ENCODE measurements around the gene TKFC.
A peak's percentile ranks its signal among the peaks of the same experiment; 100 is the strongest.

Gene TKFC

DNA sequence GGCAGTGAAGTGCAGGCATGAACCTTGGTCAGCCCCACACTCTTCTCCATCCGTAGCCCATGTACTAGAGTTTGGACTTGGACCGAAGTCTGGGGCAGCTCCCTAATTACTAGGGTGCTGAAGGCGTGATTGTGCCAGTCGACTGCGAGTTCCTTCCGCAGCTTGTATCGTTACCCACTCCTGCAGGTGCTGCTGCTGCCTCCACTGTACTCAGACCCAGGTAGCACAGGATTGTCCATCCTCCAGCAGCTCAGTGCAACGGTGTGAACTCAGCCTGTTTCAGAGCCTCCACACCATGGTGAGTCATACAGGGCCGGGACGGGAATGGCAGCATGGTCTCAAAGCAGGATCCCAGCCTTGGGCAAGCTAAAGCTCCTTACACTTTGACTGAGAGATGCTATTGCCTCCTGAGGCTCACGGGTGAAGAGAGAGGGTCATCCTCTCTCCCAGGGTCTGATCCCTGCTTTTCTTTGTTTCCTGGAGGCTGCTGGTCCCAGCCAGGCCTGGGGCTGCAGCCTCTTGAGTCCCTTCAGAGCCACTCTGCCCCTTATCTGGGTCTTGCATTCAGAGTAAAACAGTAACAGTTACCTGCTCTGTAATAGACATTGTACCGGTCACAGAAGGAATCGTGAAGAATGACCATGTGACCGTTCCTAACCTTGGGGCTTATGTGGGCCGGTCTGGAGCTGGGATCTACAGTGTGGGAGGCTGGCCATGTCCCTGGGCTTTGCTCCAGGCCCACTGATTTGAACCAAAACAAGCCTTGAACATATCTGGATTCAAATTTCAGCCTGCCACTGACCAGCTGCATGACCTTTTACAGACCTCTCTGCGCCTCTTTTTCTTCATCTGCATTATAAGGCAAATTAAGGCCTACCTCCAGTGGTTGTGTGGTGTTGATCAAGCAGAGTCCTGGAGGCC is 1.7 kb downstream of the TKFC start:
- Histone ChIP-seq H3K4me3 (replicated peaks; ENCODE audit: insufficient read depth, low read length) (no peak overlapping the region), H3K27me3 (ENCODE audit: insufficient read depth, poor library complexity, severe bottlenecking) (no peaks in the 10 kb centered on the region), H3K27ac (replicated peaks) (no peak overlapping the region)
- DNase-seq (ENCODE audit: low read depth in 1 of 2, low spot score in 1 of 2), result no peak
- TF ChIP-seq POLR2AphosphoS5 (IDR thresholded peaks at IDR 0.05; ENCODE audit: low read depth) (no peak), SPI1 (IDR thresholded peaks at IDR 0.05; ENCODE audit: borderline replicate concordance, low read depth) (no peak), GABPA (IDR thresholded peaks at IDR 0.05; ENCODE audit: low read depth) (no peak)
- TF ChIP-seq, protein P1, sequence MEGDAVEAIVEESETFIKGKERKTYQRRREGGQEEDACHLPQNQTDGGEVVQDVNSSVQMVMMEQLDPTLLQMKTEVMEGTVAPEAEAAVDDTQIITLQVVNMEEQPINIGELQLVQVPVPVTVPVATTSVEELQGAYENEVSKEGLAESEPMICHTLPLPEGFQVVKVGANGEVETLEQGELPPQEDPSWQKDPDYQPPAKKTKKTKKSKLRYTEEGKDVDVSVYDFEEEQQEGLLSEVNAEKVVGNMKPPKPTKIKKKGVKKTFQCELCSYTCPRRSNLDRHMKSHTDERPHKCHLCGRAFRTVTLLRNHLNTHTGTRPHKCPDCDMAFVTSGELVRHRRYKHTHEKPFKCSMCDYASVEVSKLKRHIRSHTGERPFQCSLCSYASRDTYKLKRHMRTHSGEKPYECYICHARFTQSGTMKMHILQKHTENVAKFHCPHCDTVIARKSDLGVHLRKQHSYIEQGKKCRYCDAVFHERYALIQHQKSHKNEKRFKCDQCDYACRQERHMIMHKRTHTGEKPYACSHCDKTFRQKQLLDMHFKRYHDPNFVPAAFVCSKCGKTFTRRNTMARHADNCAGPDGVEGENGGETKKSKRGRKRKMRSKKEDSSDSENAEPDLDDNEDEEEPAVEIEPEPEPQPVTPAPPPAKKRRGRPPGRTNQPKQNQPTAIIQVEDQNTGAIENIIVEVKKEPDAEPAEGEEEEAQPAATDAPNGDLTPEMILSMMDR (IDR thresholded peaks at IDR 0.05; ENCODE audit: insufficient read depth, low read length), result no peak
- TF ChIP-seq, protein P2, sequence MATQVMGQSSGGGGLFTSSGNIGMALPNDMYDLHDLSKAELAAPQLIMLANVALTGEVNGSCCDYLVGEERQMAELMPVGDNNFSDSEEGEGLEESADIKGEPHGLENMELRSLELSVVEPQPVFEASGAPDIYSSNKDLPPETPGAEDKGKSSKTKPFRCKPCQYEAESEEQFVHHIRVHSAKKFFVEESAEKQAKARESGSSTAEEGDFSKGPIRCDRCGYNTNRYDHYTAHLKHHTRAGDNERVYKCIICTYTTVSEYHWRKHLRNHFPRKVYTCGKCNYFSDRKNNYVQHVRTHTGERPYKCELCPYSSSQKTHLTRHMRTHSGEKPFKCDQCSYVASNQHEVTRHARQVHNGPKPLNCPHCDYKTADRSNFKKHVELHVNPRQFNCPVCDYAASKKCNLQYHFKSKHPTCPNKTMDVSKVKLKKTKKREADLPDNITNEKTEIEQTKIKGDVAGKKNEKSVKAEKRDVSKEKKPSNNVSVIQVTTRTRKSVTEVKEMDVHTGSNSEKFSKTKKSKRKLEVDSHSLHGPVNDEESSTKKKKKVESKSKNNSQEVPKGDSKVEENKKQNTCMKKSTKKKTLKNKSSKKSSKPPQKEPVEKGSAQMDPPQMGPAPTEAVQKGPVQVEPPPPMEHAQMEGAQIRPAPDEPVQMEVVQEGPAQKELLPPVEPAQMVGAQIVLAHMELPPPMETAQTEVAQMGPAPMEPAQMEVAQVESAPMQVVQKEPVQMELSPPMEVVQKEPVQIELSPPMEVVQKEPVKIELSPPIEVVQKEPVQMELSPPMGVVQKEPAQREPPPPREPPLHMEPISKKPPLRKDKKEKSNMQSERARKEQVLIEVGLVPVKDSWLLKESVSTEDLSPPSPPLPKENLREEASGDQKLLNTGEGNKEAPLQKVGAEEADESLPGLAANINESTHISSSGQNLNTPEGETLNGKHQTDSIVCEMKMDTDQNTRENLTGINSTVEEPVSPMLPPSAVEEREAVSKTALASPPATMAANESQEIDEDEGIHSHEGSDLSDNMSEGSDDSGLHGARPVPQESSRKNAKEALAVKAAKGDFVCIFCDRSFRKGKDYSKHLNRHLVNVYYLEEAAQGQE (IDR thresholded peaks at IDR 0.05; ENCODE audit: insufficient replicate concordance, low read depth), result no peak

DNA sequence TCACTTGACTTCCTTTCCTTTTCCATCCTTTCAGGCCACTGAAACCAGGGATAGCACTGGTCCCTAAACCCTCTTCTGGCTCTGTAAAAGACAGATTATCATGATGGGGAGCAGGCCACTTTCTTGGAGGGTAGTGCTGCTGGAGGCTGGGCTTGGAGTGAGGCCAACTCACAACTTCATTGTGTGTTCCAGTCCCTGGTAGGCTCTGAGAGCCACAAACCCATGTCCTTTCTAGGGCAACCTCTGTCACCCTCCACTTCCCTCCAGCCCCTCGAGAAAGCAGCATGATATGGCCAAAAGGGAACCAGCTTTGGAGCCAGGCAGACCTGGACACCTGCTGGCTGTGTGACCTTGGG is 2.3 kb downstream of the TKFC start:
- no peak overlapping the region for H3K4me3 ChIP-seq (replicated peaks; ENCODE audit: insufficient read depth, low read length)
- H3K27ac ChIP-seq (replicated peaks), result no peak overlapping the region; the same call in 1 of the 2 replicates
- no peaks in the 10 kb centered on the region for H3K27me3 ChIP-seq (ENCODE audit: insufficient read depth, poor library complexity, severe bottlenecking)
- DNase-seq (ENCODE audit: low read depth in 1 of 2, low spot score in 1 of 2), result no peak
- TF ChIP-seq, protein P1 (IDR thresholded peaks at IDR 0.05; ENCODE audit: insufficient read depth, low read length), result no peak
- TF ChIP-seq POLR2AphosphoS5 (IDR thresholded peaks at IDR 0.05; ENCODE audit: low read depth) (no peak), GABPA (IDR thresholded peaks at IDR 0.05; ENCODE audit: low read depth) (no peak), SPI1 (IDR thresholded peaks at IDR 0.05; ENCODE audit: borderline replicate concordance, low read depth) (no peak)
- TF ChIP-seq, protein P2 (IDR thresholded peaks at IDR 0.05; ENCODE audit: insufficient replicate concordance, low read depth), result no peak

DNA sequence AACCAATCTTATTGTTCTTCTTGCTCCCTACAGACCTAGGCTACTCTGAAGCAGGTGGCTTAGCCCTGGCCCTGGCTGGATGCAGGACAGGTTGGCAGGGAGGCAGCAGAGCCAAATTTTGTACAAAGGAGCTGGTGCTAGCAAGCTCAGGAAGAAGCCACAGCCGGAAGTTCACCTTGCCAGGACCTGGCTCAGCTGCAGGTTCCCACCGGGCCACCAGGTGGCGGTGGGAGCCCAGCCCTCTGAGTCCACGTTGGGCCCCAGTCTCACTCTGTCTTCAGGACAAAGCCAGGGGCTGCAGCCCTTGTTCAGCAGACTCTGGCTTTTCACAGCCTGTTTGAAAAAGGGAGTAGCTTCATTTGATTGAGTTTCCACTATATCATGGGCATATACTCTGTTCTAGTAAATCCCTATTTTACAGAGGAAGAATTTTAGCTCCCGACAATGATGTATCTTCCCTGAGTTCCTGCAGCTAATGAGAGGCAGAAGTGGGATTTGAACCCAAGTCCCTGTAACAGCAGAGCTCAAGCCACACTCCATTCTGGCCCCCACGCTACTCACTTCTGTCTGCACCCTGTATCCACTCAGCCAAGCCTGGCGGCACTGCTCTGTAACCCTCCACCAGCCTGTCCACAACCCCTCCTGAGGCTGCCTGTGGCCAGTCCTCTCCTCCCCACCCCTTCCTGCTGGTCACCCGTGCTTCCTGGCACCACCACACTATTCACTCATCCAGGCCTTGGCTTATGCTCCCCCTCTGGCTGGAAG is 3.3 kb downstream of the TKFC start:
- H3K27ac ChIP-seq (replicated peaks), result peak overlapping the region; percentile 47
- H3K27me3 ChIP-seq (ENCODE audit: insufficient read depth, poor library complexity, severe bottlenecking), result no peaks in the 10 kb centered on the region
- DNase-seq (ENCODE audit: low read depth in 1 of 2, low spot score in 1 of 2), result peak; percentile 63 to 81
- no peak overlapping the region for H3K4me3 ChIP-seq (replicated peaks; ENCODE audit: insufficient read depth, low read length)
- TF ChIP-seq, protein P2 (IDR thresholded peaks at IDR 0.05; ENCODE audit: insufficient replicate concordance, low read depth), result no peak
- TF ChIP-seq POLR2AphosphoS5 (IDR thresholded peaks at IDR 0.05; ENCODE audit: low read depth) (no peak), GABPA (IDR thresholded peaks at IDR 0.05; ENCODE audit: low read depth) (no peak), SPI1 (IDR thresholded peaks at IDR 0.05; ENCODE audit: borderline replicate concordance, low read depth) (no peak)
- TF ChIP-seq, protein P1 (IDR thresholded peaks at IDR 0.05; ENCODE audit: insufficient read depth, low read length), result peak; percentile 98

Data from HL-60 (cell line).